Vagina (tissue), 2 donors: ENCODE results near the gene ANGPTL5. TPM values are rescaled to one million over a fixed set of nuclear protein-coding genes. Genes with fewer than 3 reads are reported as not detected.

Source experiments
- DNase-seq, 2 donors: peaks; one replicate each; pipeline ENCODE4 v3.0.0-alpha.2; 2017; ENCODE audit errors: extremely low spot score in 2 of 2
- H3K27ac ChIP-seq: fragments of 200-600 bp; sonication (generic); one replicate; pipeline ENCODE4 v1.5.1; 2019
- H3K27me3 ChIP-seq: fragments of 200-600 bp; sonication (generic); one replicate; pipeline ENCODE4 v1.5.1; 2019
- H3K36me3 ChIP-seq, 2 donors: fragments of 200-600 bp; sonication (generic); one replicate each; pipeline ENCODE4 v1.5.1; 2017 to 2019
- H3K4me1 ChIP-seq: fragments of 200-600 bp; sonication (generic); one replicate; pipeline ENCODE4 v1.5.1; 2019
- H3K4me3 ChIP-seq, 2 donors: fragments of 200-600 bp; sonication (generic); 1 replicate in 1 of 2; 2 replicates in 1 of 2; pipeline ENCODE4 v1.5.1; 2016 to 2019
- H3K9me3 ChIP-seq: fragments of 200-600 bp; sonication (generic); one replicate; pipeline ENCODE4 v1.5.1; 2019
- POLR2A ChIP-seq, 2 donors: fragments of 450-650 bp; IDR thresholded peaks; one replicate each; pipeline ENCODE4 v1.6.1; 2017; ENCODE audit warnings: antibody characterized with exemption in 2 of 2, mild to moderate bottlenecking in 2 of 2, moderate library complexity in 2 of 2
- POLR2AphosphoS5 ChIP-seq, 2 donors: sonication (generic); formaldehyde crosslinking; IDR thresholded peaks; one replicate each; pipeline ENCODE4 v1.9.0; 2017; ENCODE audit warnings: antibody characterized with exemption in 2 of 2, mild to moderate bottlenecking in 2 of 2, low read depth in 1 of 2; ENCODE audit not compliant: insufficient read depth in 1 of 2
- intact Hi-C: fragments of 100-400 bp; cut with DNase I; formaldehyde crosslinking; loops from one replicate; pipeline ENCODE4 v1.15.1; 2023
- total RNA-seq: library from RNA; depleted of rRNA; stranded (reverse); fragments of >200 nt; gene quantifications from one replicate; pipeline ENCODE4 v1.2.3, GENCODE V29; 2016
- TF ChIP-seq, protein P1 (sequence below), 3 experiments: fragments of 450-650 bp in 2 of 3; fragments of 200-600 bp in 1 of 3; sonication (generic) in 1 of 3; IDR thresholded peaks; one replicate each; pipeline ENCODE4 v1.5.1; 2017 to 2019; ENCODE audit warnings: antibody characterized with exemption in 3 of 3, mild to moderate bottlenecking in 2 of 3, moderate library complexity in 2 of 3

Gene ANGPTL5
- total RNA-seq, 1 donor from 2014 or later: not detected

DNA sequence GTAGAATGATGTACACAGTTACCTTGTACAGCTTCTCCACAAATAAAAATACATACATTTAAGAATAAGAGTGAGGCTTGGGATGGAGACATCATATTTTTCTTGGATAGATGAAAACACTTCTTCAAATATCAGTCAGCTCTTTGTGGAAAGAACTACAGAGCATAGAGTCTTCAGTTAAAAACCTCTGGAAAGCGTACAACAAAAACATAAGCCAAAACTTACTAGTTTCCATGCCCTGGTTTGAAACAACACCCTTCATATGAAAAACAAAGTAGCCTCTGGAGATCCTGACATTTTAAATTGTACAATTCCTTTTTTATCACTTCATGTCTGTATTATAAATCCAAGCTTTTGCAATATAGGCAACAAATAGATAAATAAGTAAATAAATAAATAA is 8.5 kb downstream of the ANGPTL5 start:
- Histone ChIP-seq H3K36me3 (no peaks in the 10 kb centered on the region), H3K27ac (no peak overlapping the region), H3K4me3 (no peak overlapping the region), H3K9me3 (no peaks in the 10 kb centered on the region), H3K27me3 (no peaks in the 10 kb centered on the region), H3K4me1 (peaks cover 5% of the 10 kb centered on the region)
- DNase-seq: no peak
- no peak for TF ChIP-seq POLR2AphosphoS5 (IDR thresholded peaks at IDR 0.05; ENCODE audit: insufficient read depth in 1 of 2, low read depth in 1 of 2)
- TF ChIP-seq POLR2A (IDR thresholded peaks at IDR 0.05): no peak
- TF ChIP-seq, protein P1, sequence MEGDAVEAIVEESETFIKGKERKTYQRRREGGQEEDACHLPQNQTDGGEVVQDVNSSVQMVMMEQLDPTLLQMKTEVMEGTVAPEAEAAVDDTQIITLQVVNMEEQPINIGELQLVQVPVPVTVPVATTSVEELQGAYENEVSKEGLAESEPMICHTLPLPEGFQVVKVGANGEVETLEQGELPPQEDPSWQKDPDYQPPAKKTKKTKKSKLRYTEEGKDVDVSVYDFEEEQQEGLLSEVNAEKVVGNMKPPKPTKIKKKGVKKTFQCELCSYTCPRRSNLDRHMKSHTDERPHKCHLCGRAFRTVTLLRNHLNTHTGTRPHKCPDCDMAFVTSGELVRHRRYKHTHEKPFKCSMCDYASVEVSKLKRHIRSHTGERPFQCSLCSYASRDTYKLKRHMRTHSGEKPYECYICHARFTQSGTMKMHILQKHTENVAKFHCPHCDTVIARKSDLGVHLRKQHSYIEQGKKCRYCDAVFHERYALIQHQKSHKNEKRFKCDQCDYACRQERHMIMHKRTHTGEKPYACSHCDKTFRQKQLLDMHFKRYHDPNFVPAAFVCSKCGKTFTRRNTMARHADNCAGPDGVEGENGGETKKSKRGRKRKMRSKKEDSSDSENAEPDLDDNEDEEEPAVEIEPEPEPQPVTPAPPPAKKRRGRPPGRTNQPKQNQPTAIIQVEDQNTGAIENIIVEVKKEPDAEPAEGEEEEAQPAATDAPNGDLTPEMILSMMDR (IDR thresholded peaks at IDR 0.05): no peak
- intact Hi-C loops: no loop called here

DNA sequence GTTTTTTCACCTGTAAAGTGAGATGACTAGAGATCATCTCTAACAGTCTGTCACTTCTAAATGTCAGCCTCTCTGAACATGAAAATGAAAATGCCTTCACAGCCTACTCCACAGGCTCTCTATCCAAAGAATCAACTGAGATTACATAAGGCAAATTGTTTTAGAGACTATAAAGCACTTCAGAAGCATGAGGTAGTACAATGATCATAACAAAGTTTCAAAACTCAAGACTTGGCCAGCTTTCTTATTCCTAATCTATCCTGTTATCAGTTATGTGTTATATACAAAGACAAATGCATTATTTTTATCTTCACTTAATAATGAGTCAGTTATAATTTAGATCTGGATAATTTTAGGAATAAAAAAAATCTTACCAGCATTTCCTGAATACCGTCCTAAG is 21.8 kb downstream of the ANGPTL5 start:
- Histone ChIP-seq H3K36me3 (no peaks in the 10 kb centered on the region), H3K27ac (no peak overlapping the region), H3K27me3 (no peaks in the 10 kb centered on the region), H3K9me3 (no peaks in the 10 kb centered on the region), H3K4me3 (no peak overlapping the region), H3K4me1 (no peaks in the 10 kb centered on the region)
- TF ChIP-seq POLR2AphosphoS5 (IDR thresholded peaks at IDR 0.05; ENCODE audit: insufficient read depth in 1 of 2, low read depth in 1 of 2): no peak
- TF ChIP-seq POLR2A (IDR thresholded peaks at IDR 0.05): no peak
- TF ChIP-seq, protein P1 (IDR thresholded peaks at IDR 0.05): no peak
- intact Hi-C loops: no loop called here
- DNase-seq: no peak

DNA sequence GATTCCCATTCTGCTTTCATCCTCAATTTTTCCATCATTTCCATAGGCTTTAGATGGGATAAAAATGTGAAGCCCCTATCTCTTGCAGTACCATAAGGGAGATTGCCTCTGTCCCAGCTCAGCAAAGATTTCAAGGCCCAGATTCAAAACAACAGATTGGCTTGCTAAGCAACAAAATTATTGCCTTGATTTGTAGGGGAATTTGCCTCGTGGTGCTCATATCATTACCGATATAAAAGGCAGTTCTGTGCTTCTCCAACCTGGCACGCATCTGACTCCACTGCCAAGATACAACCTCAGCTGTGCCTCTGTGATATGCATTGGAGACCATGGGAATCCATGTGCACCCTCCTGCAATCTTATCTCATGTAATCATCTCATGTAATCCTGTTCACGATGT is 26.6 kb downstream of the ANGPTL5 start:
- no peaks in the 10 kb centered on the region for H3K9me3 ChIP-seq

DNA sequence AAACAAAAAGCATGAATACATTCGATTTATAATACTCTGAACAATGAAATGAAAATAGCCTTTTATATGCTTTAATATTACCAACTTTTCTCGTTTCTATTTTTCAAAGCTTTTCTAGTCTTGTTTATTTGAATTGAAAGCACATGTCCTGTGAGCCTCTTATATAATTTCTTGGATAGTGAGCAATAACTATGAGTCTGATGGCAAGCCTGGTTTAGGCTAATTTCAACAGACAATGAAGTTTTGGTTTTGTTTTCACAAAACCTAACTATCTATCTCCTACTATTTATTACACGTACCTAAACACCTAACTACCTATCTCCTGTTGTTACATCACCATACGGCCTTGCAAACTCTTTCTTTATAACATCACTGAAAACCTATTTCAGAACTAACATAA is 30.7 kb downstream of the ANGPTL5 start:
- H3K27ac ChIP-seq: peak overlapping the region; percentile 13
- H3K36me3 ChIP-seq: no peaks in the 10 kb centered on the region
- H3K9me3 ChIP-seq: no peaks in the 10 kb centered on the region
- intact Hi-C loops: no loop called here
- DNase-seq: no peak
- no peaks in the 10 kb centered on the region for H3K27me3 ChIP-seq
- H3K4me3 ChIP-seq: no peak overlapping the region
- no peaks in the 10 kb centered on the region for H3K4me1 ChIP-seq
- no peak for TF ChIP-seq POLR2AphosphoS5 (IDR thresholded peaks at IDR 0.05; ENCODE audit: insufficient read depth in 1 of 2, low read depth in 1 of 2)
- TF ChIP-seq, protein P1 (IDR thresholded peaks at IDR 0.05): no peak
- TF ChIP-seq POLR2A (IDR thresholded peaks at IDR 0.05): no peak

More for the DNA sequence above, 26.6 kb downstream of the ANGPTL5 start:
- no peaks in the 10 kb centered on the region for H3K27me3 ChIP-seq
- TF ChIP-seq POLR2A (IDR thresholded peaks at IDR 0.05) (no peak), POLR2AphosphoS5 (IDR thresholded peaks at IDR 0.05; ENCODE audit: insufficient read depth in 1 of 2, low read depth in 1 of 2) (no peak)
- TF ChIP-seq, protein P1 (IDR thresholded peaks at IDR 0.05): no peak
- intact Hi-C loops: no loop called here
- no peaks in the 10 kb centered on the region for H3K4me1 ChIP-seq
- H3K36me3 ChIP-seq: no peaks in the 10 kb centered on the region
- no peak overlapping the region for H3K27ac ChIP-seq
- DNase-seq: no peak
- no peak overlapping the region for H3K4me3 ChIP-seq

DNA sequence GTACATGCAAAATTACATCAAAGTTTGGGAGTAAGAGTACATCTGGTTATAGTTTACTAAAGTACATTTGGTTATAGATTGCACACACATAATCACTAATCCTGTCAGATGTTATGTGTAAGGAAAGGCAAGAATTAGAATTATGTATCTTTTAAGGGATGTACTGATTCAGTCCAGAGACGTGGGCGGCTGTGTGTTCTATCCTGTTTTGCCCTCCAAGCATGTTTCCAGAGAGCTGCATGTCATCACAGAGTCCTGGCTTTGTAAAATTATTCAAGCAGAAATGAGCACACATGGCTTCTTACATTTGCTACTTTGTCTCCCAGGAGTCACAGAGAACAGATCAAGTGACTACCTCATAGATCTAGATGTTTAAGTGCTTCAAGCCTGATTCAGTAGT is 34.7 kb downstream of the ANGPTL5 start:
- H3K9me3 ChIP-seq: no peaks in the 10 kb centered on the region
- no peaks in the 10 kb centered on the region for H3K36me3 ChIP-seq
- H3K27me3 ChIP-seq: no peaks in the 10 kb centered on the region
- DNase-seq: no peak
- H3K27ac ChIP-seq: no peak overlapping the region
- no peaks in the 10 kb centered on the region for H3K4me1 ChIP-seq
- no peak overlapping the region for H3K4me3 ChIP-seq
- intact Hi-C loops: no loop called here
- no peak for TF ChIP-seq POLR2AphosphoS5 (IDR thresholded peaks at IDR 0.05; ENCODE audit: insufficient read depth in 1 of 2, low read depth in 1 of 2)
- TF ChIP-seq POLR2A (IDR thresholded peaks at IDR 0.05): no peak
- TF ChIP-seq, protein P1 (IDR thresholded peaks at IDR 0.05): no peak
